Liver (tissue), 9 donors: Measurements from ENCODE around the gene SAMD5. TPM values are rescaled to one million over a fixed set of nuclear protein-coding genes. Genes with fewer than 3 reads are reported as not detected.
"Not testable (repeated sequence)": the region's sequence is repeated elsewhere in the genome, so short reads cannot be mapped to it uniquely, and the experiment has no call there.

Source experiments
- DNase-seq: peaks from one replicate; pipeline ENCODE4 v3.0.0-alpha.2; 2017; ENCODE audit warnings: low spot score
- H3K27ac ChIP-seq, 2 donors: one replicate each; pipeline ENCODE4 v1.7.0; 2013; ENCODE audit warnings: inconsistent platforms in 2 of 2, low read length in 2 of 2, control low read depth in 1 of 2, low read depth in 1 of 2, mild to moderate bottlenecking in 1 of 2
- H3K27me3 ChIP-seq, 4 donors: one replicate each; pipeline versions ENCODE4 v1.6.1 to v1.7.0; 2013; ENCODE audit warnings: low read length in 3 of 4, inconsistent platforms in 1 of 4, mild to moderate bottlenecking in 1 of 4, moderate library complexity in 1 of 4; ENCODE audit not compliant: control insufficient read depth in 4 of 4, insufficient read depth in 4 of 4
- H3K36me3 ChIP-seq, 4 donors: one replicate each; pipeline versions ENCODE4 v1.6.1 to v1.7.0; 2013; ENCODE audit warnings: low read length in 3 of 4, mild to moderate bottlenecking in 3 of 4, low read depth in 1 of 4, moderate library complexity in 1 of 4; ENCODE audit not compliant: control insufficient read depth in 4 of 4, insufficient read depth in 3 of 4
- H3K4me1 ChIP-seq, 4 donors: one replicate each; pipeline versions ENCODE4 v1.6.1 to v1.7.0; 2013; ENCODE audit warnings: low read length in 3 of 4, mild to moderate bottlenecking in 3 of 4, moderate library complexity in 1 of 4; ENCODE audit not compliant: control insufficient read depth in 4 of 4, insufficient read depth in 4 of 4
- H3K4me3 ChIP-seq, 3 donors: one replicate each; pipeline versions ENCODE4 v1.6.1 to v1.7.0; 2013; ENCODE audit warnings: low read length in 3 of 3, control low read depth in 1 of 3, low read depth in 1 of 3, mild to moderate bottlenecking in 1 of 3
- H3K9ac ChIP-seq, 2 donors: one replicate each; pipeline ENCODE4 v1.7.0; 2013; ENCODE audit warnings: low read length in 2 of 2, mild to moderate bottlenecking in 2 of 2, moderate library complexity in 2 of 2, control low read depth in 1 of 2, low read depth in 1 of 2
- H3K9me3 ChIP-seq, 4 donors: one replicate each; pipeline versions ENCODE4 v1.6.1 to v1.7.0; 2013; ENCODE audit warnings: low read length in 3 of 4; ENCODE audit not compliant: control insufficient read depth in 4 of 4
- EGR1 ChIP-seq, 2 donors: IDR thresholded peaks; 2 replicates each; pipeline ENCODE4 v1.6.1; 2016 to 2018; ENCODE audit warnings: antibody characterized with exemption in 2 of 2, low read depth in 2 of 2
- FOXA1 ChIP-seq: IDR thresholded peaks from 2 replicates; pipeline ENCODE4 v1.6.1; 2016; ENCODE audit warnings: antibody characterized with exemption
- FOXA2 ChIP-seq: IDR thresholded peaks from 2 replicates; pipeline ENCODE4 v1.6.1; 2016; ENCODE audit warnings: antibody characterized with exemption
- GABPA ChIP-seq, 2 donors: IDR thresholded peaks in 1 of 2; conservative IDR thresholded peaks in 1 of 2; 2 replicates each; pipeline ENCODE4 v1.6.1; 2016; ENCODE audit warnings: antibody characterized with exemption in 2 of 2, mild to moderate bottlenecking in 1 of 2, moderate library complexity in 1 of 2
- HNF4A ChIP-seq, 2 donors: conservative IDR thresholded peaks; 2 replicates each; pipeline ENCODE4 v1.6.1; 2016; ENCODE audit warnings: antibody characterized with exemption in 2 of 2, mild to moderate bottlenecking in 2 of 2
- HNF4G ChIP-seq: IDR thresholded peaks from 2 replicates; pipeline ENCODE4 v1.6.1; 2016; ENCODE audit warnings: antibody characterized with exemption
- JUND ChIP-seq, 2 donors: IDR thresholded peaks; 2 replicates each; pipeline ENCODE4 v1.6.1; 2016; ENCODE audit warnings: antibody characterized with exemption in 2 of 2
- NR2F2 ChIP-seq: IDR thresholded peaks from 2 replicates; pipeline ENCODE4 v1.6.1; 2016; ENCODE audit warnings: antibody characterized with exemption
- RAD21 ChIP-seq, 2 donors: IDR thresholded peaks; 2 replicates each; pipeline ENCODE4 v1.6.1; 2016; ENCODE audit warnings: antibody characterized with exemption in 2 of 2, mild to moderate bottlenecking in 2 of 2
- RXRA ChIP-seq, 2 donors: IDR thresholded peaks; 2 replicates each; pipeline ENCODE4 v1.6.1; 2017 to 2018; ENCODE audit warnings: antibody characterized with exemption in 2 of 2, mild to moderate bottlenecking in 1 of 2
- TAF1 ChIP-seq: conservative IDR thresholded peaks from 2 replicates; pipeline ENCODE4 v1.6.1; 2016; ENCODE audit warnings: antibody characterized with exemption, mild to moderate bottlenecking
- YY1 ChIP-seq: IDR thresholded peaks from 2 replicates; pipeline ENCODE4 v1.6.1; 2016; ENCODE audit warnings: antibody characterized with exemption, mild to moderate bottlenecking
- WGBS: extraction: QIAGEN DNeasy Blood & Tissue Kit; methylation state at CpG from one replicate; pipeline ENCODE4 v1.1.7; 2013; 5-methylcytosine and 5-hydroxymethylcytosine counted together
- polyA plus RNA-seq, 2 donors: library from polyadenylated mRNA; stranded (reverse) in 1 of 2; unstranded in 1 of 2; fragments of 200-250 nt in 1 of 2; fragments of >200 nt in 1 of 2; fragmentation: Nextera tagmentation in 1 of 2; extraction: Ambion mirVana in 1 of 2; gene quantifications; one replicate each; pipeline versions ENCODE4 v1.2.1 to v1.2.3, GENCODE V29; 2013 to 2015
- total RNA-seq, 2 donors: library from RNA; depleted of rRNA; stranded (reverse); fragments of >200 nt; gene quantifications; one replicate each; pipeline ENCODE4 v1.2.3, GENCODE V29; 2014
- TF ChIP-seq, protein P1 (sequence below): fragments of 150-350 bp; IDR thresholded peaks from 2 replicates; pipeline ENCODE4 v1.5.1; 2017; ENCODE audit warnings: improper control_type of control experiment, low read depth, low read length; ENCODE audit not compliant: missing input control
- TF ChIP-seq, protein P2 (sequence below): IDR thresholded peaks from 2 replicates; pipeline ENCODE4 v1.6.1; 2016; ENCODE audit warnings: antibody characterized with exemption, mild to moderate bottlenecking
- TF ChIP-seq, protein P3 (sequence below): IDR thresholded peaks from 2 replicates; pipeline ENCODE4 v1.6.1; 2016; ENCODE audit warnings: antibody characterized with exemption
- donor health status: healthy.
- donor health status: healthy.
- donor health status: healthy.
- donor health status: healthy.
- donor health status: healthy.

Gene SAMD5
- total and polyA plus RNA-seq, 4 donors: 2.7 to 7.6 (median 3.2) TPM

DNA sequence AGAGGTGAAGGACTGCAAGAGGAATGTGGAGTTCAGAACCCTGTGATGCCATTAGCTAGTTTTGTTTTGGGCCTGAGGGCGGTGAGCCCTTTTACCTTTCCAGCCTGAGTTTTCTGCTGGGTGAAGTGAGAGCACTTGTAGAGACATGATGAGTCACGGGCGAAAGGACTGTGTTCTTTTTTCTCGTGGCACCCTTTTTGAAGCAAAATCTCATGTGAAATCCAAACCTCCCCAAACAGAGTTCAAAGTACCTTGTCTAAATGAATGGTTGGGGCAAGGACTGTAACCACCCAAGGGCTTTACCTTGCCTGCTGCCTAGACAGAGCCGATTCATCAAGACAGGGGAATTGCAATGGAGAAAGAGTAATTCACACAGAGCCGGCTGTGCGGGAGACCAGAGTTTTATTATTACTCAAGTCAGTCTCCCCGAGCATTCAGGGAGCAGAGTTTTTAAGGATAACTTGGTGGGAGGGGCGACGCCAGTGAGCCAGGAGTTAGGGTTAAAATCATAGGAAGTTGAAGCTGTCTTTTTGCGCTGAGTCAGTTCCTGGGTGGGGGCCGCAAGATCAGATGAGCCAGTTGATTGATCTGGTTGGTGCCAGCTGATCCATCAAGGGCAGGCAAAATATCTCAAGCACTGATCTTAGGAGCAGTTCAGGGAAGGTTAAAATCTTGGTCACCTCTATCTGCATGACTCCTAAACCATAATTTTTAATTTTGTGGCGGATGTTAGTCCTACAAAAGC lies 25.8 kb downstream of the SAMD5 start:
- Histone ChIP-seq H3K4me1 (peaks cover 1 to 34% (median 16%) of the 10 kb centered on the region in 4 donors), H3K9me3 (no peaks in the 10 kb centered on the region), H3K9ac (no peak overlapping the region), H3K36me3 (no peaks in the 10 kb centered on the region), H3K4me3 (no peak overlapping the region), H3K27me3 (no peaks in the 10 kb centered on the region), H3K27ac (peak overlapping the region in 1 of 2 donors; percentile 37)
- no peak for TF ChIP-seq EGR1 (IDR thresholded peaks at IDR 0.05; ENCODE audit: low read depth in 2 of 2)
- peak in 1 of 2 donors; percentile 18 for TF ChIP-seq HNF4A (conservative IDR thresholded peaks at IDR 0.05)
- WGBS: 88% methylated on average over 13 of the region's 13 CpGs
- no peak for DNase-seq

DNA sequence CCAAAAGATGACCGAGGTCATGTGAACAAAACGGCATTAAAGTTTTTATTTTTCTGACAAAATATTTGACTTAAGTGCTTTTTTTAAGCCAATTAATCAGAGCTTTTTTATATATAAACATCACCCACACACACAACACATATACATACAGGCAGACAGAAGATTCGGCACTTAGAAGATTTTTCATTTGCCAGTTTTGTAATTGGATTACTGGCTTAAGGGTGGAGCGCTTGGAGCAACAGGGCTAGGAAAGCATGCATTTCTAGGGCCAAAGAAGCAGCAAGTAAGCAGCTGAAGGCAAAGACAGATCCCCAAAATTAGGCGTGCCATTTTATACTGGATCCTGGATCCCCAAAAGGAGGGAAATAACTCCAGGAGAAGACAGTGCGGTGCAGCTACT lies 30.3 kb downstream of the SAMD5 start:
- no peaks in the 10 kb centered on the region for H3K9me3 ChIP-seq
- H3K4me1 ChIP-seq: peaks cover 0 to 13% (median 6%) of the 10 kb centered on the region in 4 donors
- no peak for TF ChIP-seq RXRA (IDR thresholded peaks at IDR 0.05)
- no peak for TF ChIP-seq HNF4A (conservative IDR thresholded peaks at IDR 0.05)
- TF ChIP-seq EGR1 (IDR thresholded peaks at IDR 0.05; ENCODE audit: low read depth in 2 of 2): no peak
- TF ChIP-seq GABPA (IDR thresholded peaks at IDR 0.05 in 1 of 2, conservative IDR thresholded peaks at IDR 0.05 in 1 of 2): no peak
- TF ChIP-seq HNF4G: no peak
- H3K4me3 ChIP-seq: no peak overlapping the region
- no peak overlapping the region for H3K9ac ChIP-seq
- H3K36me3 ChIP-seq: no peaks in the 10 kb centered on the region
- H3K27me3 ChIP-seq: no peaks in the 10 kb centered on the region
- H3K27ac ChIP-seq: no peak overlapping the region
- WGBS: 93% methylated on average over 6 of the region's 6 CpGs
- DNase-seq: no peak

DNA sequence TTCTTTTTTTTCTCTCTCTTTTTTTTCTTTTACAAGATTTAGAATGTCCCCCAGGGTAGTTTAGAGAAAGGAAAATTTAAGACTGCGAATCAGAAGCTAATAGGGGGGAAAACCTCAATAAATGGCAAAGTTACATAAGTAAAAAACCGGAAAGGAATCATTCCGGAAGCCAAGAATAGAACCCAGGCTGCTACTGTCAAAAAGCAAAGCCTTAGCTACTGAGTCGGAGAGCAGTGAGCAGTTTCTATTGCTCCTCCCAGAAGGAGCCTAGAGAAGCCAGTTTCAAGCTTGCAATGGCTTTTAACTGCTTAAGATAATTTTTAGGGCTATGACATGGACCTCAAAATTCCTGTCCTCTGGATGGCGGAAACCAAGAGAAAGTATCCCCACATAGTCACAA lies 31.6 kb downstream of the SAMD5 start:
- DNase-seq: no peak
- Histone ChIP-seq H3K27ac (no peak overlapping the region), H3K9ac (no peak overlapping the region), H3K4me1 (peaks cover 0 to 4% (median under 1%) of the 10 kb centered on the region in 4 donors), H3K36me3 (no peaks in the 10 kb centered on the region), H3K4me3 (no peak overlapping the region), H3K27me3 (no peaks in the 10 kb centered on the region), H3K9me3 (no peaks in the 10 kb centered on the region)
- TF ChIP-seq HNF4A (conservative IDR thresholded peaks at IDR 0.05): no peak
- no peak for TF ChIP-seq YY1
- no peak for TF ChIP-seq RXRA (IDR thresholded peaks at IDR 0.05)
- TF ChIP-seq, protein P1, sequence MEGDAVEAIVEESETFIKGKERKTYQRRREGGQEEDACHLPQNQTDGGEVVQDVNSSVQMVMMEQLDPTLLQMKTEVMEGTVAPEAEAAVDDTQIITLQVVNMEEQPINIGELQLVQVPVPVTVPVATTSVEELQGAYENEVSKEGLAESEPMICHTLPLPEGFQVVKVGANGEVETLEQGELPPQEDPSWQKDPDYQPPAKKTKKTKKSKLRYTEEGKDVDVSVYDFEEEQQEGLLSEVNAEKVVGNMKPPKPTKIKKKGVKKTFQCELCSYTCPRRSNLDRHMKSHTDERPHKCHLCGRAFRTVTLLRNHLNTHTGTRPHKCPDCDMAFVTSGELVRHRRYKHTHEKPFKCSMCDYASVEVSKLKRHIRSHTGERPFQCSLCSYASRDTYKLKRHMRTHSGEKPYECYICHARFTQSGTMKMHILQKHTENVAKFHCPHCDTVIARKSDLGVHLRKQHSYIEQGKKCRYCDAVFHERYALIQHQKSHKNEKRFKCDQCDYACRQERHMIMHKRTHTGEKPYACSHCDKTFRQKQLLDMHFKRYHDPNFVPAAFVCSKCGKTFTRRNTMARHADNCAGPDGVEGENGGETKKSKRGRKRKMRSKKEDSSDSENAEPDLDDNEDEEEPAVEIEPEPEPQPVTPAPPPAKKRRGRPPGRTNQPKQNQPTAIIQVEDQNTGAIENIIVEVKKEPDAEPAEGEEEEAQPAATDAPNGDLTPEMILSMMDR: no peak
- no peak for TF ChIP-seq EGR1 (IDR thresholded peaks at IDR 0.05; ENCODE audit: low read depth in 2 of 2)
- TF ChIP-seq TAF1: no peak
- TF ChIP-seq NR2F2: no peak
- no peak for TF ChIP-seq HNF4G
- TF ChIP-seq JUND (IDR thresholded peaks at IDR 0.05): no peak
- no peak for TF ChIP-seq FOXA2
- TF ChIP-seq, protein P2, sequence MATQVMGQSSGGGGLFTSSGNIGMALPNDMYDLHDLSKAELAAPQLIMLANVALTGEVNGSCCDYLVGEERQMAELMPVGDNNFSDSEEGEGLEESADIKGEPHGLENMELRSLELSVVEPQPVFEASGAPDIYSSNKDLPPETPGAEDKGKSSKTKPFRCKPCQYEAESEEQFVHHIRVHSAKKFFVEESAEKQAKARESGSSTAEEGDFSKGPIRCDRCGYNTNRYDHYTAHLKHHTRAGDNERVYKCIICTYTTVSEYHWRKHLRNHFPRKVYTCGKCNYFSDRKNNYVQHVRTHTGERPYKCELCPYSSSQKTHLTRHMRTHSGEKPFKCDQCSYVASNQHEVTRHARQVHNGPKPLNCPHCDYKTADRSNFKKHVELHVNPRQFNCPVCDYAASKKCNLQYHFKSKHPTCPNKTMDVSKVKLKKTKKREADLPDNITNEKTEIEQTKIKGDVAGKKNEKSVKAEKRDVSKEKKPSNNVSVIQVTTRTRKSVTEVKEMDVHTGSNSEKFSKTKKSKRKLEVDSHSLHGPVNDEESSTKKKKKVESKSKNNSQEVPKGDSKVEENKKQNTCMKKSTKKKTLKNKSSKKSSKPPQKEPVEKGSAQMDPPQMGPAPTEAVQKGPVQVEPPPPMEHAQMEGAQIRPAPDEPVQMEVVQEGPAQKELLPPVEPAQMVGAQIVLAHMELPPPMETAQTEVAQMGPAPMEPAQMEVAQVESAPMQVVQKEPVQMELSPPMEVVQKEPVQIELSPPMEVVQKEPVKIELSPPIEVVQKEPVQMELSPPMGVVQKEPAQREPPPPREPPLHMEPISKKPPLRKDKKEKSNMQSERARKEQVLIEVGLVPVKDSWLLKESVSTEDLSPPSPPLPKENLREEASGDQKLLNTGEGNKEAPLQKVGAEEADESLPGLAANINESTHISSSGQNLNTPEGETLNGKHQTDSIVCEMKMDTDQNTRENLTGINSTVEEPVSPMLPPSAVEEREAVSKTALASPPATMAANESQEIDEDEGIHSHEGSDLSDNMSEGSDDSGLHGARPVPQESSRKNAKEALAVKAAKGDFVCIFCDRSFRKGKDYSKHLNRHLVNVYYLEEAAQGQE: no peak
- TF ChIP-seq RAD21 (IDR thresholded peaks at IDR 0.05): no peak
- TF ChIP-seq FOXA1: no peak
- TF ChIP-seq, protein P3, sequence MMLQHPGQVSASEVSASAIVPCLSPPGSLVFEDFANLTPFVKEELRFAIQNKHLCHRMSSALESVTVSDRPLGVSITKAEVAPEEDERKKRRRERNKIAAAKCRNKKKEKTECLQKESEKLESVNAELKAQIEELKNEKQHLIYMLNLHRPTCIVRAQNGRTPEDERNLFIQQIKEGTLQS: no peak
- 82% methylated on average over 5 of the region's 5 CpGs for WGBS

DNA sequence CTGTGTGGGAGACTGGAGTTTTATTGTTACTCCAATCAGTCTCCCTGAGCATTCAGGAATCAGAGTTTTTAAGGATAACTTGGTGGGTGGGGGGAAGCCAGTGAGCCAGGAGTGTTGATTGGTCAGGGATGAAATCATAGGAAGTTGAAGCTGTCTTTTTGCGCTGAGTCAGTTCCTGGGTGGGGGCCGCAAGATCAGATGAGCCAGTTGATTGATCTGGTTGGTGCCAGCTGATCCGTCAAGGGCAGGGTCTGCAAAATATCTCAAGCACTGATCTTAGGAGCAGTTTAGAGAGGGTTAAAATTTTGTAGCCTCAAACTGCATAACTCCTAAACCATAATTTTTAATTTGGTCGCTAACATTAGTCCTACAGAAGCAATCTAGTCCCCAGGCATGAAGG lies 33.9 kb downstream of the SAMD5 start:
- H3K9ac ChIP-seq: not testable (repeated sequence)

More for the DNA sequence above, 33.9 kb downstream of the SAMD5 start:
- H3K27me3 ChIP-seq, H3K4me3 ChIP-seq, H3K4me1 ChIP-seq, H3K9me3 ChIP-seq, DNase-seq, H3K36me3 ChIP-seq, H3K27ac ChIP-seq: not testable (repeated sequence)
- 91% methylated on average over 4 of the region's 4 CpGs for WGBS
